IPS DF 6.9 (cell line): ENCODE results near the gene NEDD4L.

Experiments used
- DNase-seq: peaks from one replicate; pipeline ENCODE4 v3.0.0-alpha.2; 2013; ENCODE audit warnings: low read depth, low spot score
- H3K27ac ChIP-seq: one replicate; pipeline ENCODE4 v1.5.1; 2013; ENCODE audit warnings: low read length, control low read depth
- H3K27me3 ChIP-seq: 2 replicates; pipeline ENCODE4 v1.6.1; 2013; ENCODE audit warnings: mild to moderate bottlenecking, low read length; ENCODE audit not compliant: control insufficient read depth, insufficient read depth
- H3K36me3 ChIP-seq: 2 replicates; pipeline ENCODE4 v1.6.1; 2013; ENCODE audit warnings: low read length; ENCODE audit not compliant: control insufficient read depth, insufficient read depth
- H3K4me1 ChIP-seq: 2 replicates; pipeline ENCODE4 v1.6.1; 2013; ENCODE audit warnings: low read length; ENCODE audit not compliant: control insufficient read depth, insufficient read depth
- H3K4me3 ChIP-seq: 2 replicates; pipeline ENCODE4 v1.5.1; 2013; ENCODE audit warnings: mild to moderate bottlenecking, low read length
- H3K9me3 ChIP-seq: 2 replicates; pipeline ENCODE4 v1.6.1; 2013; ENCODE audit warnings: low read length, inconsistent platforms; ENCODE audit not compliant: control insufficient read depth, insufficient read depth
- WGBS: extraction: QIAGEN DNeasy Blood & Tissue Kit; methylation state at CpG from one replicate; pipeline ENCODE4 v1.1.7; 2013; ENCODE audit warnings: mixed read lengths, missing lambda C conversion rate; ENCODE audit not compliant: insufficient read length, insufficient coverage; 5-methylcytosine and 5-hydroxymethylcytosine counted together

Gene NEDD4L

DNA sequence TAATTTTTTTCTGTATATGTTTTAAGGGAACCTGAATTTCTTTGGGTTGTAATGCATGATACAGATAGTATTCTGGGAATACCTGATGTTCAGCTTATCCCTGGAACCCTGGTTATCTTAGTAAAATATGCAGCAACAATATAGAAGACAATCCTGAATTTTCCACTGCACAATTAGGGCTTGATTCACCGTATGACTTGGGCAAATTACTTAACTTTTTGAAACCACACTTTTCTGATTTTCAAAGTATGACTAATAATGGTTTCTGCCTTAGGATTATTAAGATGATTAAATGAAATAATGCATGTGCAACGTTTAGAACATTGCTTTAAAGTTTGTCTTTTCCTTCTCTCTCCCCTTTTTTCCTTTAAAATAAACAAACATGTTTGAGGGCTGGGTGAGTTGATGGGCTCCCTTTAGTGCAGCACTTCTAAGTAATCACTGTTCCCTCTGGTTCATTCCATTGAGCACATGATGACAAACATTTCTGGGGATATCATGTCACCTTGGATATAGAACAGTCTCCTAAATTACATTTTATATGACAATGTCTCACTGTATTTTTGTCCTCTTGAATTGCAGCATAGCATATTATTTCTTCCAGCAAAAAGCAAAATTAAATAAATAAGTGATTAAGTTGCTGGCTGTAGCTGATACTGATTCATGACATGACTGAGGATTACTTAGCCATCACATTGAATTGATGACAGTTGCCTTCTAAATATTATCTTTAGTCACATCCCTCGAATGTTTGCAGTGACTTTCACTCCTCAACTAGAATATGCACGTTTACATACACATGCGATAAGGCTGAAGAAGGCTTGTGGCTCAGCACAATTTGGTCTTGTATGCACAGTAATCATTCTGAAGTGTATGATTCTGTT is 254.5 kb downstream of the NEDD4L start:
- Histone ChIP-seq H3K4me1 (no peaks in the 10 kb centered on the region), H3K27ac (no peak overlapping the region), H3K9me3 (no peaks in the 10 kb centered on the region), H3K36me3 (no peaks in the 10 kb centered on the region), H3K27me3 (no peaks in the 10 kb centered on the region), H3K4me3 (no peak overlapping the region)
- no CpG with 5 or more reads among the region's 5 CpGs for WGBS
- DNase-seq = no peak

DNA sequence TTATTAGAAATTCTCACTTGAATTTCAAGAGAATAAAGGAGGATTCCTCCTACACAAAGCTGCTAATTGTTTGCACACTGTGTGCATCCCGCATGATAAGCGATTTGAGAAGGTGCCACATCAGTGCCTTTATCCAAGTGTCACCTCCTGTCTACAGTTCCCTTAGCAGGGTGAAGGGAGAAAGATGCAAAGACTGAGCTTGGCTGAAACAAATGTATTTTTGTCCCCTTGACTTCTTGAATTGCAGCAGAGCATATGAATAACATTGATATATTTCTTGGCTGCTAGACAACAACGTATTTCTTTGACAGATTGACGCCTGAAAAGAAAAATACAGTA is 255.1 kb downstream of the NEDD4L start:
- no peak for DNase-seq
- Histone ChIP-seq H3K4me1 (no peaks in the 10 kb centered on the region), H3K27ac (no peak overlapping the region), H3K9me3 (no peaks in the 10 kb centered on the region), H3K4me3 (no peak overlapping the region), H3K27me3 (no peaks in the 10 kb centered on the region), H3K36me3 (no peaks in the 10 kb centered on the region)
- no CpG with 5 or more reads among the region's 4 CpGs for WGBS

DNA sequence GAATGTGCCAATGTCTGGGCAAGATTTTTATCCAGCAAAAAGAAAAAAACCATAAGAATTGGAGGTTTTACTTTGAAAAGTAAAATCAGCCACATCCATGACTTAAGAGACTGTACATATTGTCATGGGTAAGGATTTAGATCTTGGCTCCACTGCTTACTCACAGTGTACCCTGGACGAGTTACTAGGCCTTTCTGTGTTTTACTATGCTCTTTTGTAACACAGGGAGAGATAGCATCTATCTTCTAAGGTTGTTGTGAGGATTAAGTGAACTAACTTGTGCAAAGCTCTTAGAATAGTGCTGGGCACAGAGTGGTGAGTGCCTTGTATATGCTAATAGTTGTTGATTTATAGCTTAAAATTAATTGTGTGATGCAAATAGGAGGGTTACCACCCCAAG is 255.9 kb downstream of the NEDD4L start:
- Histone ChIP-seq H3K9me3 (no peaks in the 10 kb centered on the region), H3K36me3 (no peaks in the 10 kb centered on the region), H3K4me1 (no peaks in the 10 kb centered on the region), H3K4me3 (no peak overlapping the region), H3K27me3 (no peaks in the 10 kb centered on the region), H3K27ac (no peak overlapping the region)
- no CpG with 5 or more reads among the region's 1 CpG for WGBS
- no peak for DNase-seq

DNA sequence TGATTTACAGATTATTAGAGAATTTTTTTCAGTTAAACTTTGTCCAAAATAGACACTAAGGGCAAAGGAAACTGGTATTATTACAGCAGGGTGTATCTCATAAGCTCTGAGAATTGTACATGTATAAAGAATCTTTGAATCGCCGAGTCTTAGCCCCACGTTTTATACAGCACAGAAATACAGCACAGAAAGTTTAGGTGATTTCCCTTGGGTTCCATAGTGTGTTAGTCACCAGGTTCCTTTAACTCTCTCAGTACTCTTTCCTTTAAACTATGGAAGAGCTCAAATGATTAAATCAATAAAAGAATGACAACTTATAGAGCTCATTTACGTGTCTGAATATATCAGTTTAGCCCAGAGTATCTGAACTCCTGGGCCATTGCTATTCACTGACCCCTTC is 256.8 kb downstream of the NEDD4L start:
- no peaks in the 10 kb centered on the region for H3K9me3 ChIP-seq
- no peak overlapping the region for H3K27ac ChIP-seq
- H3K4me3 ChIP-seq = no peak overlapping the region
- DNase-seq = no peak
- no peaks in the 10 kb centered on the region for H3K27me3 ChIP-seq
- H3K36me3 ChIP-seq = no peaks in the 10 kb centered on the region
- WGBS = no CpG with 5 or more reads among the region's 4 CpGs
- no peaks in the 10 kb centered on the region for H3K4me1 ChIP-seq

DNA sequence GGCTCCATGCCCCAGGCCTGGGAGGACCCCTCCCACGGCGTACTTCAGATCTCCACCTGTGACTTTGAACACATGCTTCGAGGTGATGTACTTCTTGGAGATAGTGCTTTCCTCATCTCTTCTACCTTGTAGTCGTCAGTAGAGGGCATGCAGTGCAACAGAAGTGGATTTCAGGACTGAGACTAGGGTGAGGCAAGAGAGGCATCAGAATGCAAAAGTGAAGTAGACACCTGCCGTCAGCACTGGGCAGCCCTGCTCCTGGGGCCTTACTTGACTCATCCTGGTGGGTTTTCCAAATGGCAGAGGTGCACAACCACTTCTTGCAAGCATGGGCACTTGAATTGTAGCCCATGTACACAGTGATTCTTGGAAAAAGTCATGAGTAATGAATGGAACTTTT is 258.8 kb downstream of the NEDD4L start:
- no peaks in the 10 kb centered on the region for H3K27me3 ChIP-seq
- no peak overlapping the region for H3K4me3 ChIP-seq
- no peaks in the 10 kb centered on the region for H3K9me3 ChIP-seq
- no peaks in the 10 kb centered on the region for H3K4me1 ChIP-seq
- no peak overlapping the region for H3K27ac ChIP-seq
- H3K36me3 ChIP-seq = no peaks in the 10 kb centered on the region
- no peak for DNase-seq
- WGBS = no CpG with 5 or more reads among the region's 5 CpGs

DNA sequence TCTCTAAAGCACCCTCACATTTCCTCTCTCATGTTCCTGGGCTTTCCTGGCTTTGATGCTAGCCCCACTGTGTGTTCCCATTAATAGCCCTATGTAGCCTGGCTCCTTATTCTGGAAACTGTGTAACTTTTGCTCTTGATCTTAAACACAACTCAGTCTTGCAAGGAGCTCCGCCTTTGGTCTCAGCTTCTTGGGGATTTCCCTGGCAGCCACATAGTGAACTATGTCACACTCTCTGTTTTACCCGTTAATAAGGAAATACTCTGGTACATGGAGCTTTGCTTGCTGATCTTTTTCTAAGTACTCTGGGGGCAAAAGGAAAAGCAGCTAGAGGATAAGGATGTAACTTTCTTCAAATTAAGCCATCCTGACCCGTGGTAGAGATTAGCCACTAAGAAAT is 259.3 kb downstream of the NEDD4L start:
- H3K9me3 ChIP-seq = no peaks in the 10 kb centered on the region
- H3K36me3 ChIP-seq = no peaks in the 10 kb centered on the region
- H3K4me1 ChIP-seq = no peaks in the 10 kb centered on the region
- no CpG with 5 or more reads among the region's 3 CpGs for WGBS
- H3K4me3 ChIP-seq = no peak overlapping the region
- no peak overlapping the region for H3K27ac ChIP-seq
- DNase-seq = no peak
- no peaks in the 10 kb centered on the region for H3K27me3 ChIP-seq

DNA sequence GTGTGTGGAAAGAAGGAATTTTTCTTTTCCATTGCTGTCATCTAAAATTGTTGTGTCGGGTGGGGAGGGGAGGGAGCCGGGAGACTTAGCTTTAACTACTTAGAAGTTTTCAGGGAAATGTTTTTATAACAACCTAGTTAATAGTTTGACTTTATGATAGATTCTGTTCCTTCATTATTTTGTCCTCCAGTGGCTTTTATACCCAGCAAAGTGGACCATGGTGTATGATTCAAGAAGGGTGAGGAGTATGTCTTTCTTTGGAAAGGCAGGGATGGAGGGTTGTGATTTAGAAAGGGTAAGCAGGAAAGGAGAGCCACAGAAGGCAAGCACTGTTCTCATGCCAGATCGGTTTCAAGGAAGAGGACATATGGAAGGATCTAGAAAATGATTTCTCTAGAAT is 261.8 kb downstream of the NEDD4L start:
- no peaks in the 10 kb centered on the region for H3K4me1 ChIP-seq
- H3K36me3 ChIP-seq = no peaks in the 10 kb centered on the region
- H3K27me3 ChIP-seq = no peaks in the 10 kb centered on the region
- no peak for DNase-seq
- H3K27ac ChIP-seq = no peak overlapping the region
- no CpG with 5 or more reads among the region's 3 CpGs for WGBS
- no peak overlapping the region for H3K4me3 ChIP-seq
- no peaks in the 10 kb centered on the region for H3K9me3 ChIP-seq

DNA sequence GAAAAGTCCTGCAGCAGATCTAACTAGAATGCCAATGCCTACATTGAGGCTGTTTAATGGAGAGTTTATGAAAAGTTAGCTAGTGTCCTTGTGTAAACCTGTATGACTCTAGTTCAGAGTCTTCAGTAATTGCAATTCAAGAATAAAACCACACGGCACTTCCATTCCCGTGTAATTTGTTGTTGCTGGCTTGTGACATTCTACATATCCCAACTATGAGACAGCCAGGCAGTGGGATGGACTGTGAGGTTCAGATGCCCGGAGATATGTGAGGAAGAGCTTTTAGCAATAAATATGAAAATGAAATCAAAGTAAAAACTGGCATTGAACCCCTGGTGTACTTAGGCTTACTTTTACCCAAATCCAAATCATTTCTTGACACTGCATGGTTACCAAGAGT is 263.4 kb downstream of the NEDD4L start:
- Histone ChIP-seq H3K4me3 (no peak overlapping the region), H3K4me1 (no peaks in the 10 kb centered on the region), H3K27me3 (no peaks in the 10 kb centered on the region), H3K36me3 (no peaks in the 10 kb centered on the region), H3K27ac (no peak overlapping the region), H3K9me3 (no peaks in the 10 kb centered on the region)
- no peak for DNase-seq
- WGBS = no CpG with 5 or more reads among the region's 3 CpGs

DNA sequence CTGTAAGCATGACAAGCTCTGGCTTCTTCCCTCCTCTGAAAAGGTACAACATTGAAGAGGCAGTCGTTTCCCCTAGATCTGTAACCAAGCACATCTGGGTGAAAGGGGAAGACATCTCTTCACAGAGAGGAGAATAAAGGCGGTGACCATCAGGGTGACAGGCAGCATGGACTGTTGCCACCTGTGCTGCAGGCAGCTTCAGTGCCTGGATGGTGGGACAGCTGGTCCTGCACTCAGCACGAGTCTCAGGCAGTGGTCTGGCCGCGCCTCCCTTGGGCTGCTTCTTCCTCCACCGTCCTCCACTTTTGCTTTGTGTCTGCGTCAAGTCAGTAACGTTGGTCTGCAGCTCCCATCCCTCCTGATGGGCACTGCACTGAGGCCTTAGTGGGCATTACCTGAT is 264.4 kb downstream of the NEDD4L start:
- H3K9me3 ChIP-seq = no peaks in the 10 kb centered on the region
- H3K4me3 ChIP-seq = no peak overlapping the region
- no peaks in the 10 kb centered on the region for H3K36me3 ChIP-seq
- no peak for DNase-seq
- no peaks in the 10 kb centered on the region for H3K4me1 ChIP-seq
- no CpG with 5 or more reads among the region's 8 CpGs for WGBS
- H3K27ac ChIP-seq = no peak overlapping the region
- H3K27me3 ChIP-seq = no peaks in the 10 kb centered on the region

DNA sequence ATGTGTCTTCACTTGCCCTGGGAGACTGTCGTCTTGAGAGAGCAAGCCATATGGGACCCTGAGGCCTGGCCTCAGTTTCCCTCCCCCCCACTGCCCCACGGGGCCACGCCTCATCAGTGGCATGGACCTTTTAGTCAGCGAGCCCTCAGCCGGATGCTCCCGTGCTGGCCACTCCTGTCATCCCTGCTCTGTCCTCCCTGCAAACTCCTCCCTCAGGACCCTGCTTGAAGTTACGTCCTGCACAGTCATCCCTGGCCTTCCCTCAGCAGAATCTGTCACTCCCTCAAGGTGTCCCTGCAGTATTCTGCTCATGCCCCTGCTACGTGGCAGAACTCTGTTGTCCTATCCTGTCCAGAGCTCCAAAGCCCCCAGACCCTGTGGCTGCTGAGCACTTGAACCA is 265.1 kb downstream of the NEDD4L start:
- no peaks in the 10 kb centered on the region for H3K4me1 ChIP-seq
- H3K4me3 ChIP-seq = no peak overlapping the region
- DNase-seq = no peak
- no peaks in the 10 kb centered on the region for H3K27me3 ChIP-seq
- H3K9me3 ChIP-seq = no peaks in the 10 kb centered on the region
- no CpG with 5 or more reads among the region's 8 CpGs for WGBS
- H3K36me3 ChIP-seq = no peaks in the 10 kb centered on the region
- H3K27ac ChIP-seq = no peak overlapping the region

DNA sequence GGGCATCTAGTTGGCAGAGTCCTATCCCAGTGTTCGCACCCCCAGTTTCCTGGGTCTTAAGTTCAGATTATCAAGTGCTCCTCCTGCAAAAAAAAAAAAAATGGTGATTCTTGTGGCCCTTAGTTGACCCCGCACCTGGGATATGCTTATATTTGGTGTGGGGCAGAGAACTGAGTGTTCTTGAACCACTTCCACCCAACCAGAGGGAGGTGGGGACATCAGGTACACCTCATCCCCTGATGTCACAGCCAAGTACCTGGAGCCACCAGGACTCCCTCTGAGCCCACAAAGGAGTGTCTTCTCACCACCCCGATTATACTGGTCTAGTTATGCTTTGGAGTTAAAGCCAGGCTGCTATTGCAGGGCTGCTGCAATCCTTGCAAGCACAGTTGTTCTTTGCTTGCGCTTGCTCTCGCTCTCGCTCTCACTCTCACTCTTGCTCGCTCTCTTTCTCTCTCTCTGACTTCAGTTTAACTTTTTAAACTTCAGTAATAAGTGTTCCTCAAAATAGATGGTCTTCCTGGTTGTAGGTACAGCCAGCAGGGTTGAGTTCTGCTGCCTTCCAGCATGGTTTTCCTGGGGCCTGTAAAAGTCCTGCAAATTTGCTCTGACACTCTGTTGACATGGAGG is 265.7 kb downstream of the NEDD4L start:
- Histone ChIP-seq H3K27me3 (no peaks in the 10 kb centered on the region), H3K4me1 (no peaks in the 10 kb centered on the region), H3K4me3 (no peak overlapping the region), H3K36me3 (no peaks in the 10 kb centered on the region), H3K27ac (no peak overlapping the region), H3K9me3 (no peaks in the 10 kb centered on the region)
- no peak for DNase-seq
- WGBS = no CpG with 5 or more reads among the region's 7 CpGs
